IMR-90 (cell line): ENCODE data around the gene ZG16. TPM values are rescaled to one million over a fixed set of nuclear protein-coding genes. Genes with fewer than 3 reads are reported as not detected.

Experiments
- ATAC-seq: fragments of 200-7000 bp; cut with Tn5 transposase; 2 replicates; pipeline ENCODE4 v1.9.1; 2020; ENCODE audit warnings: low read depth, mild to moderate bottlenecking, moderate library complexity
- BruUV-seq: library from RNA; stranded (reverse); fragments of 400-500 nt; replicated peaks from 2 replicates; lab custom pipeline; 2021; lab: Mats Ljungman, UMichigan
- CTCF ChIA-PET: fragments of 300-600 bp; formaldehyde crosslinking; extraction: SDS; loops from one replicate; lab custom pipeline; 2021; ENCODE audit warnings: antibody characterized with exemption; lab: Yijun Ruan, JAX
- POLR2A ChIA-PET: fragments of 300-600 bp; sonication (Branson Sonifier 250); formaldehyde crosslinking; loops from one replicate; lab custom pipeline; 2022; ENCODE audit warnings: antibody characterized with exemption; ENCODE audit not compliant: unreplicated experiment; lab: Charles Lee
- DNase-seq: peaks from one replicate; pipeline ENCODE4 v3.0.0; 2013
- H2AFZ ChIP-seq: replicated peaks from 2 replicates; pipeline ENCODE3; 2013; ENCODE audit warnings: low read length, mild to moderate bottlenecking; ENCODE audit not compliant: poor library complexity
- H2AK5ac ChIP-seq: 2 replicates; pipeline ENCODE4 v1.6.1; 2013; ENCODE audit warnings: low read depth, low read length, inconsistent platforms
- H2AK9ac ChIP-seq: replicated peaks from 2 replicates; pipeline ENCODE3; 2013; ENCODE audit warnings: mild to moderate bottlenecking, low read depth, low read length, moderate library complexity; ENCODE audit not compliant: poor library complexity
- H2BK120ac ChIP-seq: 2 replicates; pipeline ENCODE4 v1.6.1; 2013; ENCODE audit warnings: low read depth, low read length, inconsistent platforms
- H2BK15ac ChIP-seq: 3 replicates; pipeline ENCODE4 v1.6.1; 2013; ENCODE audit warnings: low read depth, low read length, inconsistent platforms
- H2BK20ac ChIP-seq: 2 replicates; pipeline ENCODE4 v1.6.1; 2013; ENCODE audit warnings: low read depth, mild to moderate bottlenecking, inconsistent platforms, low read length, moderate library complexity
- H2BK5ac ChIP-seq: 2 replicates; pipeline ENCODE4 v1.6.1; 2013; ENCODE audit warnings: mild to moderate bottlenecking, low read depth, low read length, inconsistent platforms; ENCODE audit not compliant: poor library complexity, severe bottlenecking
- H3K14ac ChIP-seq: replicated peaks from 2 replicates; pipeline ENCODE4 v1.6.1; 2013; ENCODE audit warnings: low read depth, low read length, inconsistent platforms
- H3K18ac ChIP-seq: 2 replicates; pipeline ENCODE4 v1.6.1; 2013; ENCODE audit warnings: low read depth, low read length, control low read depth
- H3K23ac ChIP-seq: 2 replicates; pipeline ENCODE4 v1.6.1; 2013; ENCODE audit warnings: low read depth, low read length, inconsistent platforms
- H3K27ac ChIP-seq: 2 replicates; pipeline ENCODE4 v1.5.1; 2013; ENCODE audit warnings: mild to moderate bottlenecking, control low read depth, low read length; ENCODE audit not compliant: insufficient read depth
- H3K27me3 ChIP-seq: 2 replicates; pipeline ENCODE4 v1.6.1; 2013; ENCODE audit warnings: low read length; ENCODE audit not compliant: control insufficient read depth, insufficient read depth
- H3K36me3 ChIP-seq: 2 replicates; pipeline ENCODE4 v1.6.1; 2013; ENCODE audit warnings: low read length, mixed read lengths; ENCODE audit not compliant: control insufficient read depth, insufficient read depth
- H3K4ac ChIP-seq: 2 replicates; pipeline ENCODE4 v1.6.1; 2013; ENCODE audit warnings: low read depth, low read length, inconsistent platforms
- H3K4me1 ChIP-seq: 2 replicates; pipeline ENCODE4 v1.6.1; 2013; ENCODE audit warnings: low read length, mixed read lengths; ENCODE audit not compliant: control insufficient read depth, insufficient read depth
- H3K4me2 ChIP-seq: 2 replicates; pipeline ENCODE4 v1.6.1; 2013; ENCODE audit warnings: low read depth, mild to moderate bottlenecking, control low read depth, low read length, moderate library complexity
- H3K4me3 ChIP-seq: 2 replicates; pipeline ENCODE4 v1.5.1; 2013; ENCODE audit warnings: low read depth, mild to moderate bottlenecking, control low read depth, low read length, moderate library complexity; ENCODE audit not compliant: insufficient read depth
- H3K56ac ChIP-seq: 2 replicates; pipeline ENCODE4 v1.6.1; 2013; ENCODE audit warnings: low read length, inconsistent platforms; ENCODE audit not compliant: insufficient read depth; ENCODE audit errors: extremely low read depth
- H3K79me1 ChIP-seq, 2 experiments: 2 replicates each; pipeline ENCODE4 v1.6.1; 2013; ENCODE audit warnings: low read length in 2 of 2, inconsistent platforms in 1 of 2, low read depth in 1 of 2
- H3K9ac ChIP-seq: 2 replicates; pipeline ENCODE4 v1.6.1; 2013; ENCODE audit warnings: low read depth, low read length, control low read depth
- H3K9me1 ChIP-seq: 2 replicates; pipeline ENCODE4 v1.6.1; 2013; ENCODE audit warnings: low read length, inconsistent platforms; ENCODE audit not compliant: insufficient read depth
- H3K9me3 ChIP-seq: 2 replicates; pipeline ENCODE4 v1.6.1; 2013; ENCODE audit warnings: low read length; ENCODE audit not compliant: control insufficient read depth, insufficient read depth
- H4K20me1 ChIP-seq: 2 replicates; pipeline ENCODE4 v1.6.1; 2013; ENCODE audit warnings: low read length, inconsistent platforms; ENCODE audit not compliant: insufficient read depth
- H4K5ac ChIP-seq: 2 replicates; pipeline ENCODE4 v1.6.1; 2013; ENCODE audit warnings: mild to moderate bottlenecking, low read depth, low read length, control low read depth
- H4K8ac ChIP-seq, 2 experiments: 2 replicates each; pipeline ENCODE4 v1.6.1; 2013; ENCODE audit warnings: low read depth in 2 of 2, low read length in 2 of 2, control low read depth in 1 of 2, inconsistent platforms in 1 of 2
- H4K91ac ChIP-seq: 2 replicates; pipeline ENCODE4 v1.6.1; 2013; ENCODE audit warnings: low read depth, low read length, inconsistent platforms; ENCODE audit not compliant: insufficient read depth
- BHLHE40 ChIP-seq: fragments of 150-350 bp; IDR thresholded peaks from 2 replicates; pipeline ENCODE4 v1.6.1; 2016; ENCODE audit warnings: mild to moderate bottlenecking, low read depth, low read length
- CEBPB ChIP-seq: IDR thresholded peaks from 2 replicates; pipeline ENCODE4 v1.6.1; 2012; ENCODE audit warnings: low read depth, low read length, improper control_type of control experiment
- CHD1 ChIP-seq: IDR thresholded peaks from 2 replicates; pipeline ENCODE4 v1.6.1; 2012; ENCODE audit warnings: low read depth, low read length, improper control_type of control experiment
- ELK1 ChIP-seq: fragments of 150-350 bp; IDR thresholded peaks from 2 replicates; pipeline ENCODE4 v1.6.1; 2016; ENCODE audit warnings: low read depth, mild to moderate bottlenecking, low read length, moderate library complexity, borderline replicate concordance
- FOS ChIP-seq: fragments of 150-350 bp; IDR thresholded peaks from 2 replicates; pipeline ENCODE4 v1.6.1; 2016; ENCODE audit warnings: low read depth, low read length
- MAFK ChIP-seq: IDR thresholded peaks from 2 replicates; pipeline ENCODE4 v1.6.1; 2012; ENCODE audit warnings: low read depth, low read length, improper control_type of control experiment
- MAZ ChIP-seq: IDR thresholded peaks from 2 replicates; pipeline ENCODE4 v1.6.1; 2012; ENCODE audit warnings: low read depth, mild to moderate bottlenecking, low read length, improper control_type of control experiment, moderate library complexity, borderline replicate concordance
- POLR2A ChIP-seq: IDR thresholded peaks from 2 replicates; pipeline ENCODE4 v1.6.1; 2012; ENCODE audit warnings: mild to moderate bottlenecking, low read depth, low read length
- RAD21 ChIP-seq: IDR thresholded peaks from 2 replicates; pipeline ENCODE4 v1.6.1; 2012; ENCODE audit warnings: low read length, improper control_type of control experiment
- RFX5 ChIP-seq: IDR thresholded peaks from 2 replicates; pipeline ENCODE4 v1.8.0; 2012; ENCODE audit warnings: low read depth, mild to moderate bottlenecking, low read length, moderate library complexity
- USF2 ChIP-seq: fragments of 150-350 bp; IDR thresholded peaks from 2 replicates; pipeline ENCODE4 v1.6.1; 2017; ENCODE audit warnings: mild to moderate bottlenecking, antibody characterized with exemption, low read length, low read depth
- WGBS, 2 experiments: methylation state at CpG; one replicate each; pipeline versions ENCODE4 v1.1.5 to v1.1.7; 2013; ENCODE audit warnings: missing lambda C conversion rate in 2 of 2; ENCODE audit not compliant: insufficient read length in 1 of 2; ENCODE audit errors: extremely low coverage in 2 of 2; 5-methylcytosine and 5-hydroxymethylcytosine counted together
- dilution Hi-C: fragments of 300-500 bp; cut with HindIII; formaldehyde crosslinking; loops from one replicate; pipeline ENCODE4 v1.14.3; 2018; ENCODE audit warnings: low sequenced_read_pairs; ENCODE audit not compliant: unreplicated experiment
- in situ Hi-C: fragments of 300-500 bp; cut with MboI; formaldehyde crosslinking; loops from 3 replicates; pipeline ENCODE4 v1.14.3; 2019; ENCODE audit warnings: low sequenced_read_pairs, inconsistent platforms, mixed read lengths
- intact Hi-C: fragments of 100-400 bp; cut with micrococcal nuclease; formaldehyde crosslinking; loops from 2 replicates; pipeline ENCODE4 v1.10.0; 2022
- polyA plus RNA-seq, 3 experiments: library from polyadenylated mRNA; depleted of rRNA; stranded (reverse); fragments of >200 nt; gene quantifications; 2 replicates each; pipeline ENCODE4 v1.2.3, GENCODE V29; 2012; ENCODE audit warnings: low replicate concordance in 1 of 3
- total RNA-seq: library from RNA; depleted of rRNA; stranded (reverse); fragments of >200 nt; gene quantifications from 2 replicates; pipeline ENCODE4 v1.2.3, GENCODE V29; 2012
- TF ChIP-seq, protein P1 (sequence below): conservative IDR thresholded peaks from 2 replicates; pipeline ENCODE4 v1.5.1; 2012; ENCODE audit warnings: mild to moderate bottlenecking, low read depth, low read length, improper control_type of control experiment

The ZG16 gene
- total and polyA plus RNA-seq, 2 of the 4 experiments (the other 2 are of a cell fraction) = not detected

GRCh38 chr16:29813644-29814562, 35.8 kb downstream of the ZG16 start (continued):
- no peak for TF ChIP-seq RFX5
- TF ChIP-seq CEBPB = no peak
- TF ChIP-seq MAFK = no peak

- dilution Hi-C loops (no loop called here), in situ Hi-C loops (no loop called here), intact Hi-C loops (no loop called here)
- peak overlapping the region; percentile 83 for H2AFZ ChIP-seq
- 0 out of 2 replicates have a peak overlapping the region, but pooled peaks have one; percentile 75 for H2BK120ac ChIP-seq
- DNase-seq = no peak
- peaks cover 14% of the 10 kb centered on the region for H4K20me1 ChIP-seq
- ChIA-PET POLR2A (no interaction called here), CTCF (no interaction called here)
- H3K9ac ChIP-seq = no peak overlapping the region
- peaks cover 9% of the 10 kb centered on the region for H3K9me1 ChIP-seq
- H3K14ac ChIP-seq = no peak overlapping the region; the same call in 1 of the 2 replicates
- peaks cover 21% of the 10 kb centered on the region for H3K4me1 ChIP-seq
- peaks cover 13 to 58% of the 10 kb centered on the region in 2 experiments for H3K79me1 ChIP-seq
- H3K36me3 ChIP-seq = peaks cover 7% of the 10 kb centered on the region
- no peak overlapping the region for H3K4me3 ChIP-seq
- 84% methylated on average over 2 of the region's 5 CpGs; no CpG with 5 or more reads in 1 of the 2 experiments for WGBS, 2 experiments
- peak overlapping the region; percentile 84 for H2AK5ac ChIP-seq
- H3K23ac ChIP-seq = peak overlapping the region; percentile 65; the same call in 1 of the 2 replicates
- no peak overlapping the region for H4K5ac ChIP-seq
- BruUV-seq = no TSS peak
- no peak overlapping the region for H2BK5ac ChIP-seq
- peak overlapping the region; percentile 18 for H3K27ac ChIP-seq
- peak overlapping the region; percentile 74; the same call in 1 of the 2 replicates for H3K4me2 ChIP-seq
- no peaks in the 10 kb centered on the region for H3K9me3 ChIP-seq
- H3K27me3 ChIP-seq = no peaks in the 10 kb centered on the region
- H3K4ac ChIP-seq = peak overlapping the region; percentile 72
- no peak overlapping the region for H3K56ac ChIP-seq
- no peak overlapping the region; the same call in 2 of the 3 replicates for H2BK15ac ChIP-seq
- peak overlapping the region; percentile 6 to 81; a peak in 3 of 4 replicates for H4K8ac ChIP-seq
- peak overlapping the region; percentile 61; the same call in 1 of the 2 replicates for H4K91ac ChIP-seq
- H2AK9ac ChIP-seq = peak overlapping the region; percentile 96
- H2BK20ac ChIP-seq = peak overlapping the region; percentile 58; the same call in 1 of the 2 replicates
- H3K18ac ChIP-seq = no peak overlapping the region
- no peak for ATAC-seq
- no peak for TF ChIP-seq RAD21
- no peak for TF ChIP-seq POLR2A
- TF ChIP-seq, protein P1, sequence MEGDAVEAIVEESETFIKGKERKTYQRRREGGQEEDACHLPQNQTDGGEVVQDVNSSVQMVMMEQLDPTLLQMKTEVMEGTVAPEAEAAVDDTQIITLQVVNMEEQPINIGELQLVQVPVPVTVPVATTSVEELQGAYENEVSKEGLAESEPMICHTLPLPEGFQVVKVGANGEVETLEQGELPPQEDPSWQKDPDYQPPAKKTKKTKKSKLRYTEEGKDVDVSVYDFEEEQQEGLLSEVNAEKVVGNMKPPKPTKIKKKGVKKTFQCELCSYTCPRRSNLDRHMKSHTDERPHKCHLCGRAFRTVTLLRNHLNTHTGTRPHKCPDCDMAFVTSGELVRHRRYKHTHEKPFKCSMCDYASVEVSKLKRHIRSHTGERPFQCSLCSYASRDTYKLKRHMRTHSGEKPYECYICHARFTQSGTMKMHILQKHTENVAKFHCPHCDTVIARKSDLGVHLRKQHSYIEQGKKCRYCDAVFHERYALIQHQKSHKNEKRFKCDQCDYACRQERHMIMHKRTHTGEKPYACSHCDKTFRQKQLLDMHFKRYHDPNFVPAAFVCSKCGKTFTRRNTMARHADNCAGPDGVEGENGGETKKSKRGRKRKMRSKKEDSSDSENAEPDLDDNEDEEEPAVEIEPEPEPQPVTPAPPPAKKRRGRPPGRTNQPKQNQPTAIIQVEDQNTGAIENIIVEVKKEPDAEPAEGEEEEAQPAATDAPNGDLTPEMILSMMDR = no peak
- no peak for TF ChIP-seq MAZ
- no peak for TF ChIP-seq CHD1
- no peak for TF ChIP-seq CEBPB
- TF ChIP-seq BHLHE40 = no peak
- no peak for TF ChIP-seq ELK1
- no peak for TF ChIP-seq USF2
- TF ChIP-seq FOS = no peak
Measured at GRCh38 chr16:29814592-29814991, 36.5 kb downstream of the ZG16 start.
